Umbilical cord (tissue), 2 donors: ENCODE results near the gene CRACDL. TPM values are rescaled to one million over a fixed set of nuclear protein-coding genes. Genes with fewer than 3 reads are reported as not detected.

Experiments
- DNase-seq: peaks from one replicate; pipeline ENCODE4 v3.0.0-alpha.2; 2015; ENCODE audit warnings: low spot score
- total RNA-seq: library from RNA; depleted of rRNA; stranded (reverse); fragments of >200 nt; gene quantifications from one replicate; pipeline ENCODE4 v1.2.3, GENCODE V29; 2014; ENCODE audit warnings: low replicate concordance; ENCODE audit not compliant: insufficient read depth

CRACDL gene
- total RNA-seq, 1 donor from 2014 or later, result 1.9 TPM

- no peak for DNase-seq
Measured at GRCh38 chr2:98750593-98751282, 185.3 kb downstream of the CRACDL start.

GRCh38 chr2:98749066-98749450 is 187.0 kb downstream of the CRACDL start:
- peak; percentile 74 for DNase-seq

DNA sequence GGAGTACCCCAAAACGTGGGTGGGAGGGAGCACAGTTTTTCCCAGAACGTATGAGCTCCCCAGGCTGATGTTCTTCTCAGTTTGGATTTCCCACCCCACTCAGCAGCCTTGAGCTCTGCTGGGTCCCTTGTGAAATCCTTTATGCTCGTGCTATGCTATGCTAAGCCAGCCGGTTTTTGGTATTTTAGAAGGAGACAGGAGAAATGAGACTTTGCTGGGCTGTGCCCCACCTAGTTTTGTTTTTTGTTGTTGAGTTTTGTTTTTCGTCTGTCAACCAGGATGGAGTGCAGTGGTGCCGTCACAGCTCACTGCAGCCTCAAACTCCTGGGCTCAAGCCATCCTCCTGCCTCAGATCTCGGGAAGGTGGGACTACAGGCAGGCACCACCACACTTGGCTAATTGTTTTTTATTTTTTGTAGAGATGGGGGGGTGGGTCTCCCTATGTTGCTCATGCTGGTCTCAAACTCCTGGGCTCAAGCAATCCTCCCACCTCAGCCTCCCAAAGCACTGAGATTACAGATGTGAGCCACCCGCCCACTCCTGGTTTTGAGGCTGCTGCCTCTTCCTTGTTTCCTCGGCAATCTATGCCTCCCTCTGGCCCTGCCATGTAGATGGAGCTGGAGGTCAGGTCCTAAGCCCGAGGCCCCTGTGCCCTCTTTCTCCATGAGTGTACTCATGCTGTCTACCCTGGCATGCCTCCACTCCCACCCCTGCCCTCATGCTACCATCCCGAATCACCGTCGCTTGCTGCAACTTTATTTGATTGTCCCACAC is 187.5 kb downstream of the CRACDL start:
- no peak for DNase-seq

DNA sequence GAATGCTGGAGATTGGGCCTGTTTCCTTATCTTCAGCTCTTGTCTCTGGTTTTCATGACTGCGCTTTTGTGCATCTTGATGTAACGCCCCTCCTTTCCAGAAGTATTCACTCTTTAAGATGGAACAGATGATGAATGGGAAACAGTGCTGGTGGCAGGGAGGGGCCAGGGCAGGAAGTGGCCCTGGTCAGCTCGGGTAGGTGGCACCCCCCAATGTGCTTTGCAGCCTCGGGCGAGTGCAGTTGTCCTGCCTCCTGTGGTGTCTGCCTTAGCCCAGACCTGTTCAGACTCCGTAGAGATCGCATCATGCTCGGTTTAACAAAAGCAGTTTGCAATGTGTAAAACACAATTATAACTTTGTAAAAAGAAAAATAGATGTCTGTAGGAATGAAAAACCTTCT is 188.1 kb downstream of the CRACDL start:
- DNase-seq, result no peak

GRCh38 chr2:98746426-98746825 is 189.6 kb downstream of the CRACDL start:
- no peak for DNase-seq

DNA sequence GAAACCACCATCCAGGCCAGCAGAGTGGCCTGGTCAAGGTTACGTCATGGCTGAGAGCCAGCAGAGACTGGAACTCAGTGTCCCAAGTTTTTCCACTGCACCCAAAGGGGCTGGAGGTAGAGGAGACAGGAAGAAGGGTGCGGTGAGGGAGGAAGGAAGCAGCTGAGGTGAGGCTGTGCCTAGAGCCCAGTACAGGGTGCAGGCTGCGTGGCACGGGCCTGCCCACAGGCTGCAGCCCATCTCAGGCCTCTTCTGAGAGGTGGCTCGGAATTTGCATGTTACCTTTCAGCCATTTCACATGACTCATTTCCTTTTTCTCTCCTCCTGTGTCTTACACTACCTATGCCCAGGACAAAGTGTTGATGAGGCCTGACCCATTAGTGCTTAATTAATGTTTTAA is 191.4 kb downstream of the CRACDL start:
- no peak for DNase-seq

Other genes with a start within 250 kb of the CRACDL start
- gene MGAT4A, start 205.1 kb downstream of the CRACDL start, total RNA-seq, result 16.4 TPM
- 1.7 TPM for gene C2orf15, start 205.5 kb upstream of the CRACDL start, total RNA-seq
- 6.0 TPM for gene TSGA10, start 218.7 kb upstream of the CRACDL start, total RNA-seq
- 5.8 TPM for gene LIPT1, start 218.7 kb upstream of the CRACDL start, total RNA-seq
- gene MITD1, start 244.8 kb upstream of the CRACDL start, total RNA-seq, result 25.5 TPM
- 43.1 TPM for gene MRPL30, start 245.0 kb upstream of the CRACDL start, total RNA-seq